Adipocyte (in vitro differentiated cells): Measurements from ENCODE around the gene ZNRF1.
"Not testable (repeated sequence)": the region's sequence is repeated elsewhere in the genome, so short reads cannot be mapped to it uniquely, and the experiment has no call there.

Source experiments
- DNase-seq: peaks from one replicate; pipeline ENCODE4 v3.0.0-alpha.2; 2015; ENCODE audit warnings: low read depth
- H3K27me3 ChIP-seq: replicated peaks from 2 replicates; pipeline ENCODE4 v1.7.0; 2013; ENCODE audit warnings: mild to moderate bottlenecking, low read length, moderate library complexity; ENCODE audit not compliant: control insufficient read depth, insufficient read depth
- H3K36me3 ChIP-seq: 2 replicates; pipeline ENCODE4 v1.7.0; 2013; ENCODE audit warnings: low read length, mild to moderate bottlenecking, moderate library complexity; ENCODE audit not compliant: control insufficient read depth, insufficient read depth, severe bottlenecking
- H3K4me1 ChIP-seq: 2 replicates; pipeline ENCODE4 v1.7.0; 2013; ENCODE audit warnings: mild to moderate bottlenecking, low read length, moderate library complexity; ENCODE audit not compliant: control insufficient read depth, insufficient read depth
- H3K4me3 ChIP-seq: 2 replicates; pipeline ENCODE4 v1.7.0; 2013; ENCODE audit warnings: mild to moderate bottlenecking, low read length, moderate library complexity
- H3K9ac ChIP-seq: 2 replicates; pipeline ENCODE4 v1.7.0; 2013; ENCODE audit warnings: mild to moderate bottlenecking, low read length, moderate library complexity
- H3K9me3 ChIP-seq: 2 replicates; pipeline ENCODE4 v1.7.0; 2013; ENCODE audit warnings: mild to moderate bottlenecking, low read length, moderate library complexity; ENCODE audit not compliant: control insufficient read depth

ZNRF1 gene

DNA sequence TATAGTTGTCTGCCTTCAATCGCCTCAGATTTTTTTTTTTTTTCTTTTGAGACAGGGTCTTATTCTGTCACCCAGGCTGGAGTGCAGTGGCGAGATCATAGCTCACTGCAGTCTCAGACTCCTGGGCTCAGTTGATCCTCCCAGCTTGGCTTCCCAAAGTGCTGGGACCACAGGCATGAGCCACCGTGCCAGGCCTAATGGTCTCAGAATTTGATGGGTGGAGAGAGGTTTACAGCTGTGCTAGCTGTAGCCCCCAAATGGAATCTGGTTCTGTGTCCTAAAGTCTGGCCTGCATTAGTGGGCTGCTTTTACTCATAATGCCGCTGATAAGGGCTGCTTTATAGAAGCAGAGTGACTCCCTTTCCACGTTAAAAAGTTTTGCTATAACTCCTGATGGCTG, 5.1 kb downstream of the ZNRF1 start:
- H3K4me3 ChIP-seq = no peak overlapping the region
- H3K36me3 ChIP-seq = no peaks in the 10 kb centered on the region
- H3K9me3 ChIP-seq = no peaks in the 10 kb centered on the region
- no peak for DNase-seq
- H3K4me1 ChIP-seq = peaks cover 19% of the 10 kb centered on the region
- H3K27me3 ChIP-seq = no peaks in the 10 kb centered on the region
- H3K9ac ChIP-seq = no peak overlapping the region

DNA sequence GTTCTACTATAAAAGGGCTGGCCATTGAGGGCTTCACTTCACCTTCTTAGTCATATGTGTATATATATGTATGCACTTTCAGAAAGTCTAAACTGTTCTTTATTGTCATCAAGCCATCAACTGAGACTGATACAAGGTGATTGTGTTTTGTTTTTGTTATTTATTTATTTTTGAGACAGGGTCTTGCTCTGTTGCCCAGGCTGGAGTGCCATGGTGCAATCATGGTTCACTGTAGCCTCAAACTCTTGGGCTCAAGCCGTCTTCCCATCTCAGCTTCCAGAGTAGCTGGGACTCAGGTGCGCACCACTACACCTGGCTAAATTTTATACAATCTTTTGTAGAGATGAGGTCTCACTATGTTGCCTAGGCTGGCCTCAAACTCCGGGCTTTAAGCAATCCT, 5.6 kb downstream of the ZNRF1 start:
- DNase-seq = no peak
- Histone ChIP-seq H3K27me3 (no peaks in the 10 kb centered on the region), H3K36me3 (no peaks in the 10 kb centered on the region), H3K9ac (no peak overlapping the region), H3K4me1 (peaks cover 19% of the 10 kb centered on the region), H3K9me3 (no peaks in the 10 kb centered on the region), H3K4me3 (no peak overlapping the region)

- Histone ChIP-seq H3K4me3 (no peak overlapping the region), H3K9me3 (no peaks in the 10 kb centered on the region), H3K9ac (no peak overlapping the region), H3K27me3 (no peaks in the 10 kb centered on the region), H3K4me1 (peaks cover 25% of the 10 kb centered on the region), H3K36me3 (no peaks in the 10 kb centered on the region)
- DNase-seq = no peak
Measured at GRCh38 chr16:75005697-75006096, 6.9 kb downstream of the ZNRF1 start.

DNA sequence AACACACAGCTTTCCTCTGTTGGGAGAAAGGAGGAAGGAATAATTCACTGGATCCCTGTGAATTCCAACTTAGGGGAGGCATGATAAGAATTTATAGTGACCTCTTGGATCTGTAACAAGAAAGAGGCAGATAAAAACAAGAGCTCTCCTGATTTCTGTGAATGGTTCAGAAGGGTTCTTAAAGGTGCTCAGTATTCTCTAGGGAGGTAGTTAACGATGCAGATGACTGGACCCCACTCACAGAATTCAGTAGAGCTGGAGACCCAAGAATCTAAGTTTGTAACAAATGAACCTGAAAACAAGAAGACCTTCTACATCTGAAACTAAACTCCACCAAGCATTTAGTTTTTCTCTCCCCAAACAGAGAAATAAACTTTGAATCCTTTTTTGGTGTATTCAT, 8.6 kb downstream of the ZNRF1 start:
- Histone ChIP-seq H3K36me3 (no peaks in the 10 kb centered on the region), H3K27me3 (no peaks in the 10 kb centered on the region), H3K4me1 (peaks cover 29% of the 10 kb centered on the region), H3K9me3 (no peaks in the 10 kb centered on the region), H3K9ac (no peak overlapping the region), H3K4me3 (no peak overlapping the region)
- DNase-seq = no peak

- Histone ChIP-seq H3K9ac (no peak overlapping the region), H3K4me3 (no peak overlapping the region), H3K9me3 (no peaks in the 10 kb centered on the region), H3K27me3 (no peaks in the 10 kb centered on the region), H3K4me1 (peaks cover 31% of the 10 kb centered on the region), H3K36me3 (no peaks in the 10 kb centered on the region)
- DNase-seq = no peak
Measured at GRCh38 chr16:75010427-75010826, 11.6 kb downstream of the ZNRF1 start.

- no peaks in the 10 kb centered on the region for H3K9me3 ChIP-seq
- H3K27me3 ChIP-seq = no peaks in the 10 kb centered on the region
- peak overlapping the region; percentile 66 for H3K9ac ChIP-seq
- H3K4me3 ChIP-seq = peak overlapping the region; percentile 69
- H3K36me3 ChIP-seq = no peaks in the 10 kb centered on the region
- peak; percentile 78 for DNase-seq
- peaks cover 31% of the 10 kb centered on the region for H3K4me1 ChIP-seq
Measured at GRCh38 chr16:75011634-75012307, 12.9 kb downstream of the ZNRF1 start.

DNA sequence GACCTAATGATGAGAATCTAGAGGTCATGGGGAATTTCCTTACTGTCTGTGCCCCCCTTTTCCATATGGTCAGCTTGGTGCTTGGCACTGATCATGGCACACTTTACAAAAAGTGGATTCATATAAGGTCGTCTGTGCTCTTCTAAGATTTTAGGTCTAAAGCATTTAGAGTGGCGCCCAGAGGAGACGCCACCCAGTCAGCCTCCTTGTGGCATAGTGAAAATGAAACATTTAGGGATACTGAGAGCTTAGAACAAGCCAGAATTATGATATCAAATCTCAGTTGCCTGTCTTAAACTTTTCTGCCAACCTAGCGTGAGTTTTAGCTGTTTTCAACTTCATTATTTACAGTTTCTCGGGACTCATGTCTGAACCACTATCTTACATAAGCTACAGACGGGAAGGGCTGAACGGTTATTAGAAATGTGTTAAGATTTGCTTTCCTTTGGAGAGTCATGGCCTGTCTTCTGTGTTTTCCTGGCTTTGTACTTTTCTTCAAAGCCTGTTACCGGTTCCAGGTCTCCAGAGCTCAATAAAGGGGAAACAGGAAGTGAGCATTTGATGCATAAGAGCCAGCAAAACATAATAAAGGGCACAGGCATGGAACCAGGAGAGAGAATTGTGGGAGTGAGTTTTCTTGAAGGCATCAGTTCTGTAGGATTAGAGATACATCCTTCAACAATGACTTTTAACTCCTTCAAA, 13.7 kb downstream of the ZNRF1 start:
- no peak for DNase-seq
- Histone ChIP-seq H3K27me3 (no peaks in the 10 kb centered on the region), H3K9ac (peak overlapping the region; percentile 47), H3K4me3 (peak overlapping the region; percentile 69), H3K9me3 (no peaks in the 10 kb centered on the region), H3K4me1 (peaks cover 31% of the 10 kb centered on the region), H3K36me3 (no peaks in the 10 kb centered on the region)

DNA sequence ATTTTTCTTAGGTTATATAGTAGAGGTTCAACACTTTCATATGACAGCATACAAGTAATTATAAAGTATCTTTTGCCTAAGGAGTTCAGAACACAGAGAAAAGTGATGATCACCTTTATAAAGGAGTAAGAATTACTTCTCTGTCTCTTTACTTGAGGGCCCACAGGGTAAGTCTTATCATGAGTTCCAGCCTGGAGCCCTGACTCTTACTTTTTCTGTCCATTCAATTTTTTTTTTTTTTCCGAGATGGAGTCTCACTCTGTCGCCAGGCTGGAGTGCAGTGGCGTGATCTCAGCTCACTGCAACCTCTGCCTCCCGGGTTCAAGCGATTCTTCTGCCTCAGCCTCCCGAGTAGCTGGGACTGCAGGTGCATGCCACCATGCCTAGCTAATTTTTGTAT, 14.3 kb downstream of the ZNRF1 start:
- H3K27me3 ChIP-seq, H3K4me3 ChIP-seq, H3K9me3 ChIP-seq, H3K9ac ChIP-seq, DNase-seq, H3K36me3 ChIP-seq: not testable (repeated sequence)
- H3K4me1 ChIP-seq = peaks cover 35% of the 10 kb centered on the region

- no peaks in the 10 kb centered on the region for H3K9me3 ChIP-seq
Measured at GRCh38 chr16:75014318-75014717, 15.5 kb downstream of the ZNRF1 start.

GRCh38 chr16:75016451-75017081, 17.7 kb downstream of the ZNRF1 start:
- not testable (repeated sequence) for H3K36me3 ChIP-seq, DNase-seq, H3K9ac ChIP-seq, H3K27me3 ChIP-seq, H3K4me3 ChIP-seq, H3K9me3 ChIP-seq
- peaks cover 26% of the 10 kb centered on the region for H3K4me1 ChIP-seq

More at GRCh38 chr16:75014318-75014717, 15.5 kb downstream of the ZNRF1 start:
- Histone ChIP-seq H3K4me3 (no peak overlapping the region), H3K27me3 (no peaks in the 10 kb centered on the region), H3K36me3 (no peaks in the 10 kb centered on the region), H3K4me1 (peaks cover 39% of the 10 kb centered on the region), H3K9ac (no peak overlapping the region)
- no peak for DNase-seq

DNA sequence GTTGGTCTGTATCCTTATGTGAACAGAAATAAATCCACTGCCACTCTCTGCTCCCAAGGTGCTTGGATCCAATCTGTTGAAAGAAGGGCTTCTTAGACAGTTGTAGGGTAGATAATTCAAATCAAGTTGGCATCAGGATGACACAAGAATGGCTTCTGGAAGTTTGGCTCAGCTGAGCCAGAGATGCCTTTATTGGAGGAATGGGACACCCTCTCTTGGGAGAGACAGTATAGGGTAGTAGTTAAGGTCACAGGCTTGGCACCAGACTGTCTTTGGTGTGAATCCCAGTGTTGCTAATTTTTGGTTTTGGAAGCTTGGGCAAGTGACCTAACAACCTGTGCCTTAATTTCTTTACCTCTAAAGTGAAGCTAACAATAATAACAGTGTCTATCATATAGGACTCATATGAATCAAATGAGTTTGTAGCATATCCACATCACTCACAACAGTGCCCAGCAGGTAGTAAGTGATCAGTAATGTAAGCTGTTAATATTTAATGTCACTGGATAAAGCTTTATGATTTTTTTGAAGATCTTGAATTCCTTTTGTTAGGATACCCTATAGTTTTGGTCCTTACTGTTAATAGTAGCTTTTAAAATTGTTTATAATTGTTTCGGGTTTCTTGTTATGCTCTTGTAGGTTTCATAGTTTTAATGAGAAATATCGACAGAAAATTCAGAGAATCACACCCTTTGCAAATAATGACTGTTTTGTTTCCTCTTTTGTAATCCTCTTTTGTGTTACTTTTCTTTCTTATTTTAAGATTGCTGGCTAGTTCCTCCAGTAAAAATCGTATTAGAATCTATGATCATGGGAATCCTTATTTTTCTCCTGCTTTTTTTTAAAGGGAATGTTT, 19.1 kb downstream of the ZNRF1 start:
- Histone ChIP-seq H3K4me1 (peaks cover 14% of the 10 kb centered on the region), H3K36me3 (no peaks in the 10 kb centered on the region), H3K9me3 (peaks cover 6% of the 10 kb centered on the region), H3K9ac (no peak overlapping the region), H3K27me3 (no peaks in the 10 kb centered on the region), H3K4me3 (no peak overlapping the region)
- no peak for DNase-seq
